HepG2 (cell line): ENCODE data around the gene ATRIP. TPM values are rescaled to one million over a fixed set of nuclear protein-coding genes. Genes with fewer than 3 reads are reported as not detected.

Source experiments
- BHLHE40 ChIP-seq: IDR thresholded peaks from 2 replicates; pipeline ENCODE4 v1.6.1; 2011; ENCODE audit warnings: low read length, improper control_type of control experiment
- CC2D1A ChIP-seq: sonication (generic); formaldehyde crosslinking; IDR thresholded peaks from 2 replicates; pipeline ENCODE4 v1.8.1; 2023; ENCODE audit warnings: mild to moderate bottlenecking, missing genetic modification reagents
- E2F5 ChIP-seq: sonication (generic); formaldehyde crosslinking; conservative IDR thresholded peaks from 2 replicates; pipeline ENCODE4 v1.4.0; 2020; ENCODE audit warnings: missing genetic modification reagents
- FOSL2 ChIP-seq: sonication (generic); formaldehyde crosslinking; IDR thresholded peaks from 2 replicates; pipeline ENCODE4 v1.4.0; 2020; ENCODE audit warnings: missing genetic modification reagents
- ISX ChIP-seq: sonication (generic); formaldehyde crosslinking; conservative IDR thresholded peaks from 2 replicates; pipeline ENCODE4 v1.5.0; 2020; ENCODE audit warnings: missing genetic modification reagents
- KLF11 ChIP-seq: IDR thresholded peaks from 2 replicates; pipeline ENCODE4 v1.6.1; 2016; ENCODE audit warnings: missing compliant biosample characterization
- NFAT5 ChIP-seq: sonication (generic); formaldehyde crosslinking; IDR thresholded peaks from 2 replicates; pipeline ENCODE4 v1.4.0; 2020; ENCODE audit warnings: missing genetic modification reagents
- NFE2 ChIP-seq: sonication (generic); formaldehyde crosslinking; IDR thresholded peaks from 2 replicates; pipeline ENCODE4 v1.4.0; 2020; ENCODE audit warnings: missing genetic modification reagents
- PCBP2 ChIP-seq: fragments of 200-400 bp; formaldehyde crosslinking; optimal IDR thresholded peaks from 2 replicates; pipeline ENCODE3; 2018; ENCODE audit warnings: low read length, low read depth; ENCODE audit not compliant: poor library complexity, severe bottlenecking
- SKIL ChIP-seq: sonication (generic); formaldehyde crosslinking; IDR thresholded peaks from 2 replicates; pipeline ENCODE4 v1.8.0; 2022; ENCODE audit warnings: missing genetic modification reagents, mild to moderate bottlenecking, moderate library complexity, borderline replicate concordance
- TAF1 ChIP-seq: sonication (generic); formaldehyde crosslinking; IDR thresholded peaks from 2 replicates; pipeline ENCODE4 v1.4.0; 2020; ENCODE audit warnings: missing genetic modification reagents
- ZNF18 ChIP-seq: sonication (generic); formaldehyde crosslinking; IDR thresholded peaks from 2 replicates; pipeline ENCODE4 v1.8.0; 2022; ENCODE audit warnings: mild to moderate bottlenecking, missing genetic modification reagents; ENCODE audit not compliant: insufficient replicate concordance
- ZNF598 ChIP-seq: sonication (generic); formaldehyde crosslinking; IDR thresholded peaks from 2 replicates; pipeline ENCODE4 v1.5.1; 2020; ENCODE audit warnings: mild to moderate bottlenecking, missing genetic modification reagents, borderline replicate concordance
- polyA plus RNA-seq, 8 experiments: library from polyadenylated mRNA; depleted of rRNA in 3 of 8; stranded (reverse) in 7 of 8; unstranded in 1 of 8; fragments of >200 nt; fragmentation: Illumina TruSeq in 4 of 8; extraction: Trizol in 4 of 8; gene quantifications; 2 replicates each; pipeline versions ENCODE4 v1.2.1 to v1.2.3, GENCODE V29; 2011 to 2016; ENCODE audit warnings: low read depth in 4 of 8, missing spikeins in 1 of 8, mixed read lengths in 1 of 8; ENCODE audit not compliant: insufficient read depth in 1 of 8
- total RNA-seq, 5 experiments: library from RNA; depleted of rRNA; stranded (reverse); fragments of >200 nt; fragmentation: Illumina TruSeq; extraction: Trizol; gene quantifications; 2 replicates each; pipeline ENCODE4 v1.2.3, GENCODE V29; 2016; ENCODE audit warnings: low read depth in 1 of 5

The ATRIP gene
- total and polyA plus RNA-seq, 2 of the 13 experiments (the other 11 are each of a cell fraction or from before 2014, with no cell fraction given): 5.1 to 12.5 TPM

- TF ChIP-seq SKIL (CRISPR knock-in tag) (peak; percentile 94; the same call in 1 of the 2 replicates), BHLHE40 (no peak), E2F5 (CRISPR knock-in tag) (no peak), TAF1 (peak; percentile 68), FOSL2 (CRISPR knock-in tag) (peak; percentile 78), ISX (CRISPR knock-in tag) (0 out of 2 replicates have a peak, but pooled peaks have one; percentile 25), NFE2 (CRISPR knock-in tag) (no peak), KLF11 (peak; percentile 72; the same call in 1 of the 2 replicates), CC2D1A (CRISPR knock-in tag) (no peak), PCBP2 (no peak), ZNF598 (peak; percentile 88), ZNF18 (peak; percentile 99), NFAT5 (CRISPR knock-in tag) (no peak)
These were observed 16.4 kb upstream of the ATRIP start, which contains the start of gene PLXNB1 (continued) for GRCh38 chr3:48429960-48430707.
